ENCODE measurements around the gene PCDH15.

DNA sequence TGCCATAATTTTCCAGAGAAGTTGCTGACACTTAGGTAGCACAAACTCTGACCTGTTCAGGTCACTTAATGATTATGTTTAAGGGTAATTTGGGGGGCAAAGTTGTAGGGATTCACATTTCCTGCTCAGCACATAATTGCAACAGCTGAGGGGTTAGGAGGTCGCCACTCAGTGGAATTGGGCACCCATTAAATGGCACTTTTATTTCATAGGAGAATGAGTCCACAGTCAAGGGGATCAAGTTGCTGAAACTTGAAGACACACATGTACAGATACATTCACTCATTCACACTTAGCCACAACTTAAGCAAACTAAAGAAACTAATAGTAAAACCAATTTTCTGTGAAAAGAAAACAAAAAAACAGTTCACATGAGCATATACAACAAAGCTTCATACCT, 1.5 kb downstream of the PCDH15 start:
- TF ChIP-seq, protein P1, sequence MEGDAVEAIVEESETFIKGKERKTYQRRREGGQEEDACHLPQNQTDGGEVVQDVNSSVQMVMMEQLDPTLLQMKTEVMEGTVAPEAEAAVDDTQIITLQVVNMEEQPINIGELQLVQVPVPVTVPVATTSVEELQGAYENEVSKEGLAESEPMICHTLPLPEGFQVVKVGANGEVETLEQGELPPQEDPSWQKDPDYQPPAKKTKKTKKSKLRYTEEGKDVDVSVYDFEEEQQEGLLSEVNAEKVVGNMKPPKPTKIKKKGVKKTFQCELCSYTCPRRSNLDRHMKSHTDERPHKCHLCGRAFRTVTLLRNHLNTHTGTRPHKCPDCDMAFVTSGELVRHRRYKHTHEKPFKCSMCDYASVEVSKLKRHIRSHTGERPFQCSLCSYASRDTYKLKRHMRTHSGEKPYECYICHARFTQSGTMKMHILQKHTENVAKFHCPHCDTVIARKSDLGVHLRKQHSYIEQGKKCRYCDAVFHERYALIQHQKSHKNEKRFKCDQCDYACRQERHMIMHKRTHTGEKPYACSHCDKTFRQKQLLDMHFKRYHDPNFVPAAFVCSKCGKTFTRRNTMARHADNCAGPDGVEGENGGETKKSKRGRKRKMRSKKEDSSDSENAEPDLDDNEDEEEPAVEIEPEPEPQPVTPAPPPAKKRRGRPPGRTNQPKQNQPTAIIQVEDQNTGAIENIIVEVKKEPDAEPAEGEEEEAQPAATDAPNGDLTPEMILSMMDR (conservative IDR thresholded peaks at IDR 0.05; ENCODE audit: low read length) = no peak
- TF ChIP-seq EZH2phosphoT487 (IDR thresholded peaks at IDR 0.05; ENCODE audit: borderline replicate concordance, low read depth, low read length) = no peak

All from OCI-LY7 (cell line).